ENCODE results near the gene ATP8B1.
"Not testable (repeated sequence)": the region's sequence is repeated elsewhere in the genome, so short reads cannot be mapped to it uniquely, and the experiment has no call there.

Gene ATP8B1

GRCh38 chr18:57759650-57760049 lies 43.5 kb downstream of the ATP8B1 start:
- no peak for DNase-seq

GRCh38 chr18:57755473-57756067 lies 47.5 kb downstream of the ATP8B1 start:
- DNase-seq: no peak

DNA sequence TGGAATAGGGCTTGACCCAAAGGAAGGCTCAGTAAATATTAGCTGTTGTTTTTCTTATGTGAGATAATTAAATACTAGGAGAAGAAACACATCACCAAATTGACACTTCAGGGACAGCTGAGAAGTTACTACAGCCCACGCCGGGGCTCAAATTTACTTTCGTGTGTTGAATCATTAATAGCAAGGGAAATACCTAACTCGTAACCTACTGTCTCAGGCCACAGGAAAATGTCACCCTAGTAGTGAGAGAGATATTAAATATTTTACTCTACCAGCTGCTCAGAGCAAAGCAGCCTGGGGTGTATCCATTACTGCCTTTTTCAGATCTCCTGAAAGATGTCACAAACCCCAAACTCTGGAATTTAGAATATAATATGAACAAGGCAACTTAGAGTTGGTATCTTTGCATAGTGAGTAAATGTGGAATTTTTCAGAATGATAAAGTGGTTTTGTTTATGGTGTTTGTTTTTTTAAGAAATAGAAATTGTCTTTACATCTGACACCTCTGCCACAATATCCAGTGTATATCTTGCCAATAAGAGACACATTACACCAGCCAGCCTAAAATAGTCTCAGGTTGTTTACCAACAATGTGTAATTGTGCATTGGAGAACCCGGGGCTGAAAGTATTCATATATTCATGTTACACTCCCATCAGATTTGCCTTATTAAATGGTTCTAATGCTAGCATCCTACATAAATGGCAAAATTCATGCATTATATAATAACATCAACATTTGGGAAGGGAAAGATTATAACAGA lies 48.4 kb downstream of the ATP8B1 start:
- no peak for DNase-seq

GRCh38 chr18:57753063-57753462 lies 50.1 kb downstream of the ATP8B1 start:
- no peak for DNase-seq

- DNase-seq: no peak
These were observed 53.5 kb downstream of the ATP8B1 start for GRCh38 chr18:57749604-57749970.

- no peak for DNase-seq
These were observed 54.1 kb downstream of the ATP8B1 start for GRCh38 chr18:57748770-57749603.

DNA sequence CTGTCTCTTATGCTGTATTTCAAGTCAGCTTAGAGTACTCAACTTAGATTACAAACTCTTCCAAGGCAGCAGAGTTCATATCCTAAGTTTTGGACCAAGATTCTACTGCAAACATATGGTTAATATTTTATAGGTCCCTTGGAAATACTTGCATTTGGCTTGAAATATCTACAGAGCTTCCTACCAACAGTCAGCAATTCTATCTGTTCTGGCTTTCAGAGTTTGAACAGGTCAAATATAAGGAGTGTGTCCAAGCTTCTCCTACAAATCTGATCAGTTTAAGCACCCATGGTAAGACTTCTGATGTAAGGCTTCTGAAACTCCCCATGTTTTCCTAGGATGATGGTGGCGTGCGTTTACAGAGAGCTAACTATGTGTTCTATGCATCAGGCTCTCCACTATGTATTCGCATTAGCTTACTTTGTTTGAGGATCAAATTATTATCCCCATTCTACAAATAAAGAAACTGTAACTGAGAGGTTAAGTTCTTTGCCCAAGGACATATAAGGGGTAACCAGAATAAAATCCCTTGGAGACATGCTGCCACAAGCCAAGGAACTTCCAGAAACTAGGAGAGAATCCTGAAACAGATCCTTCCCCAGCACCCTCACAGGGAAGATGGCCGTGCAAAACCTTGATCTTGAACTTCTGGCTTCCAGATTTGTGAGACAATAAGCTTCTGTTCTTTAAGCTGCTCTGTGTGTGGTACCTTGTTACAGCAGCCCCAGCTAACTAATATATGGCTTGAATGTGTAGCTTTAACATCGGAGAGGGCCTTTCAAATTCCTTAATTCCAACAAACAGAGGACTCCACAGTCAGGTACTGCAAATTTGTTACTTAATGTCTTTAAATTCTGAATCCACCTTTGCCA lies 55.1 kb downstream of the ATP8B1 start:
- no peak for DNase-seq

DNA sequence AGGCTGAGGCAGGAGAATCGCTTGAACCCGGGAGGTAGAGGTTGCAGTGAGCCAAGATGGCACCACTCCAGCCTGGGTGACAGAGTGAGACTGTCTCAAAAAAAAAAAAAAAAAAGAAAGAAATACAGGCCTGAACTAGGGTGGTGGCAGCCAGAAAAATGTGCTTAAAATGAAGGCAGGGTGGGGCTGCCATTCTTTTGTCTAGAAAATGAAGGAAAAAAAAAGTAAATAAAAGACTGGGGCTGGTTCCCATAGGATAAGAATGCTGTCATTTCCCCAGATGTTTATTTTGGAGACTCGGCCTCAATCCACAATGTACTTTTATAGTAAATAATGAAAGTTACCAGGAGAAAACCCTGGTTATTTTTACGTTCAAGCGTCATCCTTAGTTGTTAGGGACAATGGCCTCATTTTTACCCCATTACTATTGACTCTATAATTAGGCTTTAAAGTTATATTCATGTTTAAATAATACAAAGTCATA lies 58.9 kb downstream of the ATP8B1 start:
- no peak for DNase-seq

GRCh38 chr18:57743008-57743407 lies 60.1 kb downstream of the ATP8B1 start:
- no peak for DNase-seq

DNA sequence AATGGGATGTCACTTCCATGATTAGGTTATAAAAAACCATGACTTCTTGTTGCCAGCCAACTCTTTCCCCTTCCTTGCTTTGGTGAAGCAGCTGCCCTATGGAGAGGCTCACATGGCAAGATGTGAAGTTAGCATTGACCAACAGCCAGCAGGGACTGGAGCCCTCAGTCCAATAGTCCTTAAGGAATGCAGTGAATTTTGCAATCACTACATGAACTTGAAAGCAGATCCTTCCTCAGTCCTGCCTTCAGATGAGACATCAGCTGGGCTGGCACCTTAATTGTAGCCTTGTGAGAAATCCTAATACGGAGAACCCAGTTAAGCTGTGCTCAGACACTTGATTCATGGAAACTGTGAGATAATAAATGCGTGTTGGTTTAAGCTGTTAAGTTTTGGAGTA lies 61.8 kb downstream of the ATP8B1 start:
- no peak for DNase-seq

DNA sequence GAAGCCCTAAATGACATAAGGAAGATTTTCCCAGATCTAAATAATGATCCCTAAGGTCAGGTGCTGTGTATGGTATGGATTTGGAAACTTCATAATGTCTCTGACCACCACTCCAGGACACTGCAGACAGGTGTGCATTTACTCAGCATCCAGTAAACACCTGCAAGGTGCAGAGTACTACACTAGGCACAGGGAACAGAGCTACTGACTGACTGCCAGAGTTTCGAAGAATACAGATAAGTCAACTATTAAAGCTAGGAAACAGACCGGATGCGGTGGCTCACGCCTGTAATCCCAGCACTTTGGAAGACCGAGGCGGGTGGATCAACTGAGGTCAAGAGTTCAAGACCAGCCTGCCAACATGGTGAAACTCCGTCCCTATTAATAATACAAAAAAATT lies 65.0 kb downstream of the ATP8B1 start:
- no peak for DNase-seq

DNA sequence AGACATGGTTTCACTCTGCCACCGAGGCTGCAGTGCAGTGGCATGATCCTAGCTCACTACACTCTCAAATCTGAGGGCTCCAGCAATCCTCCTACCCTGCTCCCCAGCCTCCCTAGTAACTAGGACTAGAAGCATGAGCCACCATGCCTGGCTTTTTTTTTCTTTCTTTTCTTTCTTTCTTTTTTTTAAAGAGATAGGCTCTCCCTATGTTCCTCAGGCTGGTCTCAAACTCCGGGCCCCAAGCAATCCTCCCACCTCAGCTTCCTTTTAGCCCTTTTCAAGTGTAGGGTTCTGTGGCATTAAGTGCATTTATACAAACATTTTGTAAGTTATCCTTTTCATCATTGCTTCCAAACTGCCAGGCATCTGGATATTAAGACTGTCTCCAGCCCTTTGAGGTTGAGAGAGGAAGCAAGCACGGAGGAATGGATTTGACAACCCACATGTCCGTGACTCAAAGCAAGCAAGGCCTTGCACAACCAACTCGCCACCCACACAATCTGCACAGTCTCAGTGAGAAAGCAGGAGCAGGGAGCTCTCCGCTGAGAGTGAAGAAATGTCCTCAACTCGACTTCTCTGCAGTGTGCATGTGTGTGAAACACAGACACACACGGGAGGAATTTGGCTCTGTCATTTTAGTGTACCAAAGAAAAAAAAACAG lies 65.6 kb downstream of the ATP8B1 start:
- no peak for DNase-seq

- DNase-seq: not testable (repeated sequence)
These were observed 68.1 kb downstream of the ATP8B1 start for GRCh38 chr18:57735042-57735441.

- DNase-seq: no peak
These were observed 69.3 kb downstream of the ATP8B1 start for GRCh38 chr18:57733861-57734260.

DNA sequence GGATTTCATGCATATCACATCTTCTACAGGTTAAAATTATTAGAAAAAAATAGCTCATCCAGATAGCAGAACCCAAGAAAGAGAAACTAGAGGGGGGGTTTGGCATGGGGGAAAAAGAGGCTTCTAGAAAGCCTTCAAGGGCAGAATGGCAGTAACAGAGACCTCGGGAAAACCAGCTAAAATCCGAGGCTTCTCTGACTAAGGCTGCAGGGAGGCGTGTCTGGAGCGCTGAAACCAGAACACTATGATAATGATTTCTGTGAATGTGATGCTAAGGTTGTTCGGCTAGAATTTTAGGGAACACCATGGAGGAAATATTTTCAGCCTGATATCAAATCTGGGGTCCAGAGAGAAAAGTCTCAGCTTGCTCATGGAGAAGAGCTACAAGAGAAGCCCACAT lies 73.0 kb downstream of the ATP8B1 start:
- DNase-seq: no peak

- DNase-seq: no peak
These were observed 74.1 kb downstream of the ATP8B1 start for GRCh38 chr18:57728941-57729511.

DNA sequence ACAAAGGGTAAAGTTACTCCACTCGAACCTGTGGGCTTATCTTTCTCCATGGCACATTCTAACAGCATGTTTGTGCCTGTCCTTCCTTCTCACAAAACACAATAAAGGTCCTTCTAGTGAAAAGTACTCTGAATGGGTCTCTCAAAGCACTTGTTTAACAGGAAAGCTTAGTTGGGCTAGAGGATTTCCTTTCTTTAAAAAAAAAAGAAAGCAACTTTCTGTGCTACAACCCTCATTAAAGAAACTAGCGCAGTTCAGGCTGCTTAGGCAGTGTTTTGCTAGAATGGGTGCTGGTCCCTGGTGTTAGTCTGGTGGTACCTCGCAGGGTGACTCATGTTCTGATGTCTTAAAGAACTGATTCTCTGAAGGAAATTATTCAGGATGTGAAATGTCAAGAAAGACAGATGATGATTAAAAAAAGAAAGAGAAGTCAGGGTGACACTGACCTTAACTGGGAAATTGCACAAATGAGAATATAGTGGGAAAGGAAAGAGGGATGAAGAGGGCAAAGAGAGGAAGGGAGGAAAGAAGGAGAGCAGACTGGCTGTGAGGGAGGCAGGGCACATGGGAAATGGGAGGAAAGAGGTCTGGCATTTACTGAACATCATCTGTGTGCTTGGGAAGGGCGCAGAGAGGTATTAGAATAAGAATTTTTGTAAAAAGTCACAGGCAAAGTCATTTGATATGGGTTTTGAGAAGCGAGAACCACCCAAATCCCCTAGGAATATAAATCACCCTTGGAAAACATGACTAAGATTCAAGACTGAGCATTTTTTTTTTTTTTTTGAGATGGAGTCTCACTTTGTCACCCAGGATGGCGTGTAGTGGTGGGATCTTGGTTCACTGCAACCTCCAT lies 74.9 kb downstream of the ATP8B1 start:
- no peak for DNase-seq

- DNase-seq: not testable (repeated sequence)
These were observed 83.7 kb downstream of the ATP8B1 start for GRCh38 chr18:57719211-57719935.

- DNase-seq: no peak
These were observed 86.6 kb downstream of the ATP8B1 start for GRCh38 chr18:57716549-57716948.

DNA sequence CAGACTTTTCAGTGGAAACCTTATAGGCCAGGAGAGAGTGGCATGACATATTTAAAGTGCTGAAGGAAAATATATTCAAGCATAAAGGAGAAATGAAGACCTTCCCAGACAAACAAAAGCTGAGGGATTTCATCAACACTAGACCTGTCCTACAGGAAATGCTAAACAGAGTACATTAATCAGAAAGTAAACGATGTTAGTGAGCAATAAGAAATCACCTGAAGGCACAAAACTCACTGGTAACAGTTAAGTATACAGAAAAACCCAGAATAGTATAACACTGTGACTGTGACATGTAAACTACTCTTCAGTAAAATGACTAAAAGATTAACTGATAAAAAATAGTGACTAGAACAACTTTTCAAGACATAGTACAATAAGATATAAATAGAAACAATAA lies 87.4 kb downstream of the ATP8B1 start:
- DNase-seq: no peak

Measured in activated gamma-delta T cell (primary cell).